ENCODE data around the gene AMOTL2.

Gene AMOTL2

GRCh38 chr3:134374105-134374790, at the start of gene AMOTL2:
Gene AMOTL2, minus strand, starts transcription at chr3:134374447. Its CDS starts 3,014 bp downstream, at chr3:134371433.
- peak in 1 of 2 experiments; percentile 38 for DNase-seq

GRCh38 chr3:134423153-134423552, 48.9 kb upstream of the AMOTL2 start:
- DNase-seq = no peak

- DNase-seq = no peak
Observed at GRCh38 chr3:134419960-134420321, 45.7 kb upstream of the AMOTL2 start.

GRCh38 chr3:134419214-134419959, 45.1 kb upstream of the AMOTL2 start:
- DNase-seq = no peak

GRCh38 chr3:134409041-134409440, 34.8 kb upstream of the AMOTL2 start:
- DNase-seq = no peak

- DNase-seq = no peak
Observed at GRCh38 chr3:134407239-134407625, 33.0 kb upstream of the AMOTL2 start.

GRCh38 chr3:134406331-134407238, 32.3 kb upstream of the AMOTL2 start:
- DNase-seq = peak; percentile 10 to 47

- DNase-seq = no peak
Observed at GRCh38 chr3:134404366-134404885, 30.2 kb upstream of the AMOTL2 start.

- no peak for DNase-seq
Observed at GRCh38 chr3:134397755-134398154, 23.5 kb upstream of the AMOTL2 start.

- no peak for DNase-seq
Observed at GRCh38 chr3:134395103-134395502, 20.9 kb upstream of the AMOTL2 start.

- DNase-seq = no peak
Observed at GRCh38 chr3:134394380-134394779, 20.1 kb upstream of the AMOTL2 start.

- DNase-seq = no peak
Observed at GRCh38 chr3:134393074-134393473, 18.8 kb upstream of the AMOTL2 start.

- DNase-seq = no peak
Observed at GRCh38 chr3:134392336-134392983, 18.2 kb upstream of the AMOTL2 start.

GRCh38 chr3:134389865-134390264, 15.6 kb upstream of the AMOTL2 start:
- DNase-seq = no peak

GRCh38 chr3:134388788-134389485, 14.7 kb upstream of the AMOTL2 start:
- no peak for DNase-seq

- no peak for DNase-seq
Observed at GRCh38 chr3:134388292-134388691, 14.0 kb upstream of the AMOTL2 start.

- DNase-seq = no peak
Observed at GRCh38 chr3:134387293-134387692, 13.0 kb upstream of the AMOTL2 start.

GRCh38 chr3:134384963-134385362, 10.7 kb upstream of the AMOTL2 start:
- no peak for DNase-seq

- no peak for DNase-seq
Observed at GRCh38 chr3:134381831-134382442, 7.7 kb upstream of the AMOTL2 start.

GRCh38 chr3:134381076-134381475, 6.8 kb upstream of the AMOTL2 start:
- no peak for DNase-seq

GRCh38 chr3:134380249-134380648, 6.0 kb upstream of the AMOTL2 start:
- no peak for DNase-seq

GRCh38 chr3:134378818-134379217, 4.6 kb upstream of the AMOTL2 start:
- no peak for DNase-seq

Data from cerebellar nuclear complex (tissue), 1 donor.